Measurements from ENCODE around the gene PPFIA4. TPM values are rescaled to one million over a fixed set of nuclear protein-coding genes. Genes with fewer than 3 reads are reported as not detected.

PPFIA4 gene
- total and polyA plus RNA-seq, 2 of the 4 experiments (the other 2 are of a cell fraction) = 5.4 to 13.7 TPM

GRCh38 chr1:203011582-203011981 is 14.7 kb upstream of the PPFIA4 start:
- CTCF ChIA-PET = no interaction called here
- no peak overlapping the region for H2AFZ ChIP-seq (replicated peaks; ENCODE audit: low read length, poor library complexity)
- BruUV-seq (replicated peaks) = no TSS peak
- POLR2A ChIA-PET (ENCODE audit: unreplicated experiment) = no interaction called here
- H4K91ac ChIP-seq (ENCODE audit: insufficient read depth, low read depth, low read length) = no peak overlapping the region
- H2AK9ac ChIP-seq (replicated peaks; ENCODE audit: low read depth, low read length, poor library complexity) = no peak overlapping the region
- dilution Hi-C loops (cut with HindIII; ENCODE audit: low sequenced_read_pairs, unreplicated experiment) (no loop called here), intact Hi-C loops (cut with micrococcal nuclease) (no loop called here), in situ Hi-C loops (cut with MboI; ENCODE audit: low sequenced_read_pairs) (no loop called here)
- H3K56ac ChIP-seq (ENCODE audit: extremely low read depth, insufficient read depth, low read length) = no peak overlapping the region
- H3K4me3 ChIP-seq (ENCODE audit: insufficient read depth, low read depth, low read length) = no peak overlapping the region
- no peak overlapping the region for H4K8ac ChIP-seq (ENCODE audit: low read depth in 2 of 2, low read length in 2 of 2)
- H3K23ac ChIP-seq (ENCODE audit: low read depth, low read length) = no peak overlapping the region
- H3K18ac ChIP-seq (ENCODE audit: low read depth, low read length) = no peak overlapping the region
- H3K9me3 ChIP-seq (ENCODE audit: control insufficient read depth, insufficient read depth, low read length) = no peaks in the 10 kb centered on the region
- no peak overlapping the region for H2BK20ac ChIP-seq (ENCODE audit: low read depth, low read length)
- no peak overlapping the region for H2AK5ac ChIP-seq (ENCODE audit: low read depth, low read length)
- H3K9ac ChIP-seq (ENCODE audit: low read depth, low read length) = no peak overlapping the region
- no CpG with 5 or more reads among the region's 5 CpGs for WGBS, 2 experiments (ENCODE audit: extremely low coverage in 2 of 2, insufficient read length in 1 of 2)
- DNase-seq (no peak), ATAC-seq (ENCODE audit: low read depth) (no peak)
- H3K4me2 ChIP-seq (ENCODE audit: low read depth, low read length) = no peak overlapping the region
- no peaks in the 10 kb centered on the region for H3K9me1 ChIP-seq (ENCODE audit: insufficient read depth, low read length)
- no peak overlapping the region for H3K4ac ChIP-seq (ENCODE audit: low read depth, low read length)
- H2BK15ac ChIP-seq (ENCODE audit: low read depth, low read length) = no peak overlapping the region
- peaks cover 10 to 52% of the 10 kb centered on the region in 2 experiments for H3K79me1 ChIP-seq (ENCODE audit: low read depth in 1 of 2, low read length in 2 of 2)
- TF ChIP-seq MAZ (IDR thresholded peaks at IDR 0.05; ENCODE audit: borderline replicate concordance, low read depth, low read length) = no peak
- H2BK5ac ChIP-seq (ENCODE audit: low read depth, low read length, poor library complexity, severe bottlenecking) = no peak overlapping the region
- H2BK120ac ChIP-seq (ENCODE audit: low read depth, low read length) = no peak overlapping the region
- no peak overlapping the region for H3K14ac ChIP-seq (replicated peaks; ENCODE audit: low read depth, low read length)
- H3K27me3 ChIP-seq (ENCODE audit: control insufficient read depth, insufficient read depth, low read length) = no peaks in the 10 kb centered on the region
- peaks cover 13% of the 10 kb centered on the region for H4K20me1 ChIP-seq (ENCODE audit: insufficient read depth, low read length)
- peaks cover 30% of the 10 kb centered on the region for H3K36me3 ChIP-seq (ENCODE audit: control insufficient read depth, insufficient read depth, low read length)
- no peak overlapping the region for H4K5ac ChIP-seq (ENCODE audit: low read depth, low read length)
- no peak overlapping the region for H3K27ac ChIP-seq (ENCODE audit: insufficient read depth, low read length)
- H3K4me1 ChIP-seq (ENCODE audit: control insufficient read depth, insufficient read depth, low read length) = no peaks in the 10 kb centered on the region
